Small intestine (tissue), 7 donors: ENCODE measurements around the gene IRF7. TPM values are rescaled to one million over a fixed set of nuclear protein-coding genes. Genes with fewer than 3 reads are reported as not detected.
A peak's percentile ranks its signal among the peaks of the same experiment; 100 is the strongest.
"Not testable (repeated sequence)": the region's sequence is repeated elsewhere in the genome, so short reads cannot be mapped to it uniquely, and the experiment has no call there.

Experiments used
- DNase-seq, 2 donors: peaks; one replicate each; pipeline versions ENCODE4 v3.0.0 to v3.0.0-alpha.2; 2013
- FAIRE-seq: peaks from 2 replicates; lab custom pipeline; 2012; peaks lifted over from hg19 to GRCh38; lab: Jason Lieb, UNC
- H3K27ac ChIP-seq, 3 donors: one replicate each; pipeline ENCODE4 v1.5.1; 2013; ENCODE audit warnings: low read length in 2 of 3, mild to moderate bottlenecking in 2 of 3, control low read depth in 1 of 3, inconsistent platforms in 1 of 3, low read depth in 1 of 3, moderate library complexity in 1 of 3
- H3K27me3 ChIP-seq, 3 donors: one replicate each; pipeline ENCODE4 v1.6.1; 2013; ENCODE audit warnings: low read length in 3 of 3, inconsistent platforms in 1 of 3; ENCODE audit not compliant: control insufficient read depth in 3 of 3, insufficient read depth in 3 of 3
- H3K36me3 ChIP-seq, 3 donors: one replicate each; pipeline ENCODE4 v1.6.1; 2013; ENCODE audit warnings: low read length in 3 of 3, inconsistent platforms in 1 of 3, low read depth in 1 of 3, mild to moderate bottlenecking in 1 of 3, moderate library complexity in 1 of 3; ENCODE audit not compliant: control insufficient read depth in 3 of 3, insufficient read depth in 2 of 3
- H3K4me1 ChIP-seq, 3 donors: one replicate each; pipeline ENCODE4 v1.6.1; 2013; ENCODE audit warnings: low read length in 2 of 3, inconsistent platforms in 1 of 3, low read depth in 1 of 3, mild to moderate bottlenecking in 1 of 3, moderate library complexity in 1 of 3; ENCODE audit not compliant: control insufficient read depth in 3 of 3, insufficient read depth in 2 of 3
- H3K4me3 ChIP-seq, 3 donors: one replicate each; pipeline ENCODE4 v1.5.1; 2013; ENCODE audit warnings: low read length in 3 of 3, control low read depth in 1 of 3, inconsistent platforms in 1 of 3, low read depth in 1 of 3, mild to moderate bottlenecking in 1 of 3, moderate library complexity in 1 of 3
- H3K9me3 ChIP-seq, 2 donors: one replicate each; pipeline ENCODE4 v1.6.1; 2013; ENCODE audit warnings: low read depth in 1 of 2, low read length in 1 of 2; ENCODE audit not compliant: control insufficient read depth in 2 of 2, insufficient read depth in 1 of 2
- WGBS, 3 donors: extraction: QIAGEN DNeasy Blood & Tissue Kit; methylation state at CpG; one replicate each; pipeline ENCODE4 v1.1.7; 2013; 5-methylcytosine and 5-hydroxymethylcytosine counted together
- polyA plus RNA-seq, 4 donors: library from polyadenylated mRNA; stranded (reverse) in 3 of 4; unstranded in 1 of 4; fragments of 200-250 nt in 3 of 4; fragments of 120-200 nt in 1 of 4; gene quantifications; one replicate each; pipeline versions ENCODE4 v1.2.1 to v1.2.3, GENCODE V29; 2013
- donor health status: healthy with polysubstance abuse.
- donor health status: control.
- donor health status: control.
- donor health status: Bipolar disorder and iron deficiency.
- donor health status: healthy.

IRF7 gene
- polyA plus RNA-seq, 4 donors, result 14.5 to 115 (median 73.1) TPM

- 1% methylated on average over 61 to 77 of the region's 81 CpGs for WGBS, 3 donors
- Histone ChIP-seq H3K27me3 (peaks cover 0 to 22% (median 7%) of the 10 kb centered on the region in 3 donors), H3K4me1 (peaks cover 15 to 44% (median 32%) of the 10 kb centered on the region in 3 donors), H3K36me3 (peaks cover 0 to 27% (median 0%) of the 10 kb centered on the region in 3 donors), H3K9me3 (no peaks in the 10 kb centered on the region), H3K27ac (peak overlapping the region in 2 of 3 donors; percentile 17 to 49), H3K4me3 (peak overlapping the region; percentile 35 to 64 (median 40))
- DNase-seq (peak; percentile 82 to 83), FAIRE-seq (no peak)
These were observed 40.3 kb downstream of the IRF7 start for GRCh38 chr11:575313-575995.

GRCh38 chr11:574632-575312 lies 41.0 kb downstream of the IRF7 start:
- no peak overlapping the region for H3K27ac ChIP-seq
- no peaks in the 10 kb centered on the region for H3K9me3 ChIP-seq
- 12 to 20% (median 19%) methylated on average over 24 to 25 of the region's 25 CpGs for WGBS, 3 donors
- peak overlapping the region; percentile 35 to 64 (median 40) for H3K4me3 ChIP-seq
- peaks cover 13 to 37% (median 28%) of the 10 kb centered on the region in 3 donors for H3K4me1 ChIP-seq
- FAIRE-seq (no peak), DNase-seq (no peak)
- H3K27me3 ChIP-seq, result peaks cover 0 to 22% (median 7%) of the 10 kb centered on the region in 3 donors
- H3K36me3 ChIP-seq, result peaks cover 0 to 25% (median 0%) of the 10 kb centered on the region in 3 donors

GRCh38 chr11:574031-574570 lies 41.6 kb downstream of the IRF7 start:
- H3K27ac ChIP-seq, H3K4me3 ChIP-seq, FAIRE-seq, H3K9me3 ChIP-seq: not testable (repeated sequence)
- peak in 1 of 2 donors; percentile 37 for DNase-seq
- 18 to 42% (median 39%) methylated on average over 14 of the region's 14 CpGs for WGBS, 3 donors
- peaks cover 0 to 28% (median 7%) of the 10 kb centered on the region in 3 donors for H3K27me3 ChIP-seq
- peaks cover 0 to 19% (median 0%) of the 10 kb centered on the region in 3 donors for H3K36me3 ChIP-seq
- peaks cover 9 to 37% (median 25%) of the 10 kb centered on the region in 3 donors for H3K4me1 ChIP-seq

GRCh38 chr11:573146-573759 lies 42.5 kb downstream of the IRF7 start:
- peaks cover 0 to 10% (median 0%) of the 10 kb centered on the region in 3 donors for H3K36me3 ChIP-seq
- no peak for DNase-seq
- peaks cover 6 to 31% (median 21%) of the 10 kb centered on the region in 3 donors for H3K4me1 ChIP-seq
- WGBS, 3 donors, result 87 to 92% (median 89%) methylated on average over 16 of the region's 16 CpGs
- H3K9me3 ChIP-seq, result no peaks in the 10 kb centered on the region
- FAIRE-seq, result no peak
- no peak overlapping the region for H3K4me3 ChIP-seq
- H3K27ac ChIP-seq, result no peak overlapping the region
- peaks cover 0 to 30% (median 7%) of the 10 kb centered on the region in 3 donors for H3K27me3 ChIP-seq

GRCh38 chr11:571802-572185 lies 44.0 kb downstream of the IRF7 start:
- Histone ChIP-seq H3K4me3 (no peak overlapping the region), H3K4me1 (peaks cover 4 to 34% (median 12%) of the 10 kb centered on the region in 3 donors), H3K27ac (no peak overlapping the region), H3K36me3 (peaks cover 0 to 7% (median 0%) of the 10 kb centered on the region in 3 donors), H3K9me3 (no peaks in the 10 kb centered on the region), H3K27me3 (peaks cover 0 to 30% (median 7%) of the 10 kb centered on the region in 3 donors)
- DNase-seq (no peak), FAIRE-seq (no peak)
- WGBS, 3 donors, result 71 to 74% (median 72%) methylated on average over 8 of the region's 8 CpGs

GRCh38 chr11:569158-569885 lies 46.4 kb downstream of the IRF7 start:
- Histone ChIP-seq H3K36me3 (peaks cover 0 to 17% (median 0%) of the 10 kb centered on the region in 3 donors), H3K9me3 (no peaks in the 10 kb centered on the region), H3K4me3 (peak overlapping the region; percentile 58 to 87 (median 87)), H3K27ac (peak overlapping the region; percentile 6 to 96 (median 82)), H3K4me1 (peaks cover 3 to 24% (median 7%) of the 10 kb centered on the region in 3 donors), H3K27me3 (peaks cover 0 to 21% (median 2%) of the 10 kb centered on the region in 3 donors)
- FAIRE-seq (no peak), DNase-seq (peak in 1 of 2 donors; percentile 48)
- WGBS, 3 donors, result 10 to 35% (median 23%) methylated on average over 36 of the region's 36 CpGs

- H3K27me3 ChIP-seq, result peaks cover 0 to 16% (median 2%) of the 10 kb centered on the region in 3 donors
- DNase-seq (peak; percentile 94 to 98), FAIRE-seq (no peak)
- H3K27ac ChIP-seq, result peak overlapping the region; percentile 6 to 96 (median 82)
- peaks cover 3 to 22% (median 7%) of the 10 kb centered on the region in 3 donors for H3K4me1 ChIP-seq
- peak overlapping the region; percentile 58 to 87 (median 87) for H3K4me3 ChIP-seq
- H3K36me3 ChIP-seq, result peaks cover 0 to 24% (median 0%) of the 10 kb centered on the region in 3 donors
- WGBS, 3 donors, result 1% methylated on average over 52 to 123 of the region's 123 CpGs
- no peaks in the 10 kb centered on the region for H3K9me3 ChIP-seq
These were observed 47.2 kb downstream of the IRF7 start for GRCh38 chr11:568306-569157.
